ENCODE data around the gene PRKCZ.

The PRKCZ gene

GRCh38 chr1:2148691-2149090 is 98.5 kb downstream of the PRKCZ start:
- TF ChIP-seq FOXP2 (optimal IDR thresholded peaks at IDR 0.05; ENCODE audit: borderline replicate concordance, extremely low read depth, extremely low read length, insufficient read depth) (peak; percentile 25), POLR2AphosphoS5 (IDR thresholded peaks at IDR 0.05; ENCODE audit: low read depth, low read length) (no peak)

DNA sequence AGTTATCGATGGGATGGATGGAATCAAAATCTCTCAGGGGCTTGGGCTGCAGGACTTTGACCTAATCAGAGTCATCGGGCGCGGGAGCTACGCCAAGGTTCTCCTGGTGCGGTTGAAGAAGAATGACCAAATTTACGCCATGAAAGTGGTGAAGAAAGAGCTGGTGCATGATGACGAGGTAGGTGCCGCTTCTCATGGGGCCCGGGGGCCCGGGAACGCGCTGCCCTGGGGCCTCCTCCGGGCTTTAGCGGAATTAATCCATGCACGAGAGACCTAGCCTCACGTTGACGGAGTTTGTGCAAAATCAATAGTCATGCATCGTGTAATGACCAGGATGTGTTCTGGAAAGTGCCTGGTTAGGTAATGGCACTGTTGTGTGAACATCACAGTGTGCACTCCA is 100.6 kb downstream of the PRKCZ start:
- TF ChIP-seq POLR2AphosphoS5 (IDR thresholded peaks at IDR 0.05; ENCODE audit: low read depth, low read length) (no peak), SIN3A (IDR thresholded peaks at IDR 0.05; ENCODE audit: borderline replicate concordance, insufficient read depth, low read length) (no peak), REST (IDR thresholded peaks at IDR 0.05; ENCODE audit: insufficient read depth in 1 of 2, low read depth in 2 of 2, low read length in 2 of 2) (no peak), TAF1 (IDR thresholded peaks at IDR 0.05; ENCODE audit: borderline replicate concordance, insufficient read depth, low read length) (no peak), FOXP2 (optimal IDR thresholded peaks at IDR 0.05; ENCODE audit: borderline replicate concordance, extremely low read depth, extremely low read length, insufficient read depth) (no peak)

DNA sequence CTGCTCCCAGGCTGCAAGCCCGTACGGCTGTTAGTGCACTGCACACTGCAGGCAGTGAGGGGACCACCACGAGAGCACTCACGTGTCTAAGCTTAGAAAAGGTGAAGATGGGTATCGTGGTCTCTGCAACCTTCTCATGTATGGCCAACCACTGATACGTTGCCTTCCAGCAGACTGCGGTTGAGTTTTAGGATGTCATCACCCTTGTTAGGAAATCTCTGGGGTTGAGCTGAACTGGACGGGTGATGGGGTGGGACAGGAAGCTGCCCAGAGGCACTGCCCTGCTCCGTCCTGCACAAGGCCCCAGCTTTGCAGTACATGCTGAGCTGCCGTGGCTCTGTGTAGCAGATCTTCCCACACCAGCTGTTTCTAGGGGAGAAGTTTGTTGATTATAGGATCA is 101.0 kb downstream of the PRKCZ start:
- TF ChIP-seq FOXP2 (optimal IDR thresholded peaks at IDR 0.05; ENCODE audit: borderline replicate concordance, extremely low read depth, extremely low read length, insufficient read depth) (no peak), POLR2AphosphoS5 (IDR thresholded peaks at IDR 0.05; ENCODE audit: low read depth, low read length) (no peak), SIN3A (IDR thresholded peaks at IDR 0.05; ENCODE audit: borderline replicate concordance, insufficient read depth, low read length) (no peak), TAF1 (IDR thresholded peaks at IDR 0.05; ENCODE audit: borderline replicate concordance, insufficient read depth, low read length) (no peak), REST (IDR thresholded peaks at IDR 0.05; ENCODE audit: insufficient read depth in 1 of 2, low read depth in 2 of 2, low read length in 2 of 2) (no peak)

DNA sequence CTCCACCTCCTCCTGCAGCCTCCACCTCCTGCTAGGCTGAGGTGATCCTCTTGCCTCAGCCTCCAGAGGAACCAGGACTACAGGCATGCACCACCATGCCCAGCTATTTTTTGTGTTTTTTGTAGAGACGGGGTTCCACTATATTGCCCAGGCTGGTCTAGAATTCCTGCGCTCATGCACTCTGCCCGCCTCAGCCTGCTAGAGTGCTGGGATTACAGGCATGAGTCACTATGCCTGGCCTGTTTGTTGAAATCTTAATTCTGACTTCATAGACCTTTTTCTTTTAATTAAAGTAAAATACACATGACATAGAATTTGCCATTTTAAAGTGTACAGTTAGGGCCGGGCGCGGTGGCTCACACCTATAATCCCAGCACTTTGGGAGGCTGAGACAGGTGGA is 101.7 kb downstream of the PRKCZ start:
- TF ChIP-seq TAF1 (IDR thresholded peaks at IDR 0.05; ENCODE audit: borderline replicate concordance, insufficient read depth, low read length) (no peak), SIN3A (IDR thresholded peaks at IDR 0.05; ENCODE audit: borderline replicate concordance, insufficient read depth, low read length) (no peak), POLR2AphosphoS5 (IDR thresholded peaks at IDR 0.05; ENCODE audit: low read depth, low read length) (no peak), REST (IDR thresholded peaks at IDR 0.05; ENCODE audit: insufficient read depth in 1 of 2, low read depth in 2 of 2, low read length in 2 of 2) (no peak), FOXP2 (optimal IDR thresholded peaks at IDR 0.05; ENCODE audit: borderline replicate concordance, extremely low read depth, extremely low read length, insufficient read depth) (no peak)

GRCh38 chr1:2152954-2153353 is 102.7 kb downstream of the PRKCZ start:
- no peak for TF ChIP-seq SIN3A (IDR thresholded peaks at IDR 0.05; ENCODE audit: borderline replicate concordance, insufficient read depth, low read length)
- no peak for TF ChIP-seq POLR2AphosphoS5 (IDR thresholded peaks at IDR 0.05; ENCODE audit: low read depth, low read length)
- no peak for TF ChIP-seq FOXP2 (optimal IDR thresholded peaks at IDR 0.05; ENCODE audit: borderline replicate concordance, extremely low read depth, extremely low read length, insufficient read depth)
- no peak for TF ChIP-seq REST (IDR thresholded peaks at IDR 0.05; ENCODE audit: insufficient read depth in 1 of 2, low read depth in 2 of 2, low read length in 2 of 2)

Measured in PFSK-1 (cell line).